ENCODE measurements around the gene STARD3NL.

DNA sequence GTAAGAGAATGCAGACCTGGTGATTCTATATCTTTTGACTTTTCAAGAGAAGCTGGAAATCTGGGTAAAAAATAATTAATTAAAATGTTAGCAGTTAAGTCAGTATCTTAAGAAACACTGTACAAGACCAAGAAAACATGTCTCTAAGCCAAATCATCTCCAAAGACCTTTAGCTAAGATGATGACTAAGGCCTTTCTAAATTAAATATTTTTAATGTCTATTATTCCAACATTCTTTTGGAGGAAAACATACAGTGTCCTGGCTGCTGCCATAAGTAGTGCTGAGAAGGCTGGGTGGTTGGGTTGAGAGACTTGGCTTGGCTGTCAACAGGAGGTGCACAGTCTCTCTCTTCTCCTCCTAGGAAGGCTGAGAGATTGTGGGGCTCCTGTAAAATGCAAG is 20.3 kb downstream of the STARD3NL start:
- TF ChIP-seq, protein P1, sequence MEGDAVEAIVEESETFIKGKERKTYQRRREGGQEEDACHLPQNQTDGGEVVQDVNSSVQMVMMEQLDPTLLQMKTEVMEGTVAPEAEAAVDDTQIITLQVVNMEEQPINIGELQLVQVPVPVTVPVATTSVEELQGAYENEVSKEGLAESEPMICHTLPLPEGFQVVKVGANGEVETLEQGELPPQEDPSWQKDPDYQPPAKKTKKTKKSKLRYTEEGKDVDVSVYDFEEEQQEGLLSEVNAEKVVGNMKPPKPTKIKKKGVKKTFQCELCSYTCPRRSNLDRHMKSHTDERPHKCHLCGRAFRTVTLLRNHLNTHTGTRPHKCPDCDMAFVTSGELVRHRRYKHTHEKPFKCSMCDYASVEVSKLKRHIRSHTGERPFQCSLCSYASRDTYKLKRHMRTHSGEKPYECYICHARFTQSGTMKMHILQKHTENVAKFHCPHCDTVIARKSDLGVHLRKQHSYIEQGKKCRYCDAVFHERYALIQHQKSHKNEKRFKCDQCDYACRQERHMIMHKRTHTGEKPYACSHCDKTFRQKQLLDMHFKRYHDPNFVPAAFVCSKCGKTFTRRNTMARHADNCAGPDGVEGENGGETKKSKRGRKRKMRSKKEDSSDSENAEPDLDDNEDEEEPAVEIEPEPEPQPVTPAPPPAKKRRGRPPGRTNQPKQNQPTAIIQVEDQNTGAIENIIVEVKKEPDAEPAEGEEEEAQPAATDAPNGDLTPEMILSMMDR (conservative IDR thresholded peaks at IDR 0.05; ENCODE audit: low read length): no peak
- TF ChIP-seq EZH2phosphoT487 (IDR thresholded peaks at IDR 0.05; ENCODE audit: borderline replicate concordance, low read depth, low read length): no peak
